ENCODE results near the gene RRP8. TPM values are rescaled to one million over a fixed set of nuclear protein-coding genes. Genes with fewer than 3 reads are reported as not detected.

The RRP8 gene
- total and polyA plus RNA-seq, 2 of the 8 experiments (the other 6 are each of a cell fraction or from before 2014, with no cell fraction given), result 4.2 to 14.9 TPM

DNA sequence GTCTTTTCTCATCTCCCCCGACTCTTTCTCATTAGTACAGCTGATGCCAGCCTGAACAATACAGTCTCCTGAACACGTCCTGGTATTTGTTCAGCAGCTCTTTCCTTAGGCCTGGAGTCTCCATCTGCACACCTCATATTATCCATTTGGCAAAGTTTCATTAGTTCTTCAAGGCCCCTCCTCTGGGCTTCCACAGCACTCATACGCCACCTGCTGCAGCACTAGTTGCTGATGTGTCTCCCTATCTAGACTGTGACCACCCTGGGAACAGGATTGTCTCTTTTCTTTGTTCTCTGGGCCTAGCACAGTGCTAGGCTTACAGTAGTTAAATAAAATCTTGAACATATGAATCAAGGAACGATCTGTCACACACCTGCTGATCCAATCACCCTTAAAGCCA, 35.0 kb upstream of the RRP8 start:
- CTCF ChIA-PET (ENCODE audit: partially characterized antibody), result interaction anchor here (1.0 to 1.6 kb wide), 4 partner anchors 9 to 109 kb away, joined by 3 to 5 read pairs (median 4); partner anchors contain the start of gene DCHS1

More for the DNA sequence above, 35.0 kb upstream of the RRP8 start:
- no peaks in the 10 kb centered on the region; a peak in 1 of 8 replicates for H3K36me3 ChIP-seq (ENCODE audit: control insufficient read depth in 2 of 4, insufficient read depth in 4 of 4, low read length in 3 of 4)
- no peaks in the 10 kb centered on the region for H3K23me2 ChIP-seq (ENCODE audit: low read depth, low read length)
- no peak overlapping the region for H4K5ac ChIP-seq (ENCODE audit: insufficient read length, low read depth, low read length)
- H3K9ac ChIP-seq (replicated peaks in 1 of 4; ENCODE audit: extremely low read depth in 1 of 4, low read depth in 3 of 4, low read length in 3 of 4), result 0 out of 7 replicates have a peak overlapping the region, but pooled peaks of 1 of the 4 experiments have one; percentile 8
- no peak overlapping the region for H2BK12ac ChIP-seq (ENCODE audit: low read depth, low read length)
- no peak overlapping the region for H2BK20ac ChIP-seq (ENCODE audit: low read length)
- H3K56ac ChIP-seq (replicated peaks; ENCODE audit: insufficient read length, low read depth, low read length), result no peak overlapping the region
- H3K9me3 ChIP-seq (ENCODE audit: insufficient read depth in 2 of 2, low read depth in 1 of 2, low read length in 1 of 2), result no peaks in the 10 kb centered on the region
- H2AFZ ChIP-seq (ENCODE audit: low read length), result no peak overlapping the region
- no peak overlapping the region for H3K4me3 ChIP-seq (ENCODE audit: extremely low read depth in 1 of 4, insufficient read depth in 2 of 4, low read depth in 3 of 4, low read length in 4 of 4)
- POLR2A ChIA-PET (ENCODE audit: partially characterized antibody), result interaction anchor here (0.6 to 1.2 kb wide), 3 partner anchors 18 to 27 kb away, joined by 3 to 4 read pairs (median 3); partner anchors contain the start of genes TAF10 and TPP1
- H2BK120ac ChIP-seq (replicated peaks; ENCODE audit: low read depth, low read length), result no peak overlapping the region
- FAIRE-seq, result no peak
- H4K8ac ChIP-seq (ENCODE audit: extremely low read depth, insufficient read depth, low read length), result no peak overlapping the region
- peak in 1 of 2 experiments; percentile 13; a peak in 1 of 4 replicates for TF ChIP-seq RAD21 (IDR thresholded peaks at IDR 0.05 in 1 of 2, conservative IDR thresholded peaks at IDR 0.05 in 1 of 2; ENCODE audit: low read depth in 2 of 2, low read length in 2 of 2)
- TF ChIP-seq, protein P1, sequence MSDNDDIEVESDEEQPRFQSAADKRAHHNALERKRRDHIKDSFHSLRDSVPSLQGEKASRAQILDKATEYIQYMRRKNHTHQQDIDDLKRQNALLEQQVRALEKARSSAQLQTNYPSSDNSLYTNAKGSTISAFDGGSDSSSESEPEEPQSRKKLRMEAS (IDR thresholded peaks at IDR 0.05), result no peak
- H3K4me1 ChIP-seq (replicated peaks in 1 of 4; ENCODE audit: control insufficient read depth in 3 of 4, insufficient read depth in 4 of 4, low read length in 3 of 4), result no peaks in the 10 kb centered on the region
- no peaks in the 10 kb centered on the region for H3K79me1 ChIP-seq (ENCODE audit: low read depth, low read length)
- H3K27me3 ChIP-seq (replicated peaks in 1 of 4; ENCODE audit: control insufficient read depth in 3 of 4, extremely low read depth in 1 of 4, insufficient read depth in 3 of 4, low read length in 3 of 4), result no peaks in the 10 kb centered on the region; a peak in 1 of 7 replicates
- no peak overlapping the region for H3K4ac ChIP-seq (replicated peaks; ENCODE audit: insufficient read length, low read depth, low read length)
- WGBS, 2 experiments (ENCODE audit: extremely low coverage in 1 of 2, insufficient coverage in 1 of 2, insufficient read length in 1 of 2, insufficient replicate concordance in 2 of 2, low coverage in 1 of 2, low lambda C conversion rate in 2 of 2, missing lambda C conversion rate in 1 of 2), result 83% methylated on average over 4 of the region's 4 CpGs; no CpG with 5 or more reads in 1 of the 2 experiments
- DNase-seq (ENCODE audit: low read depth in 1 of 2, low spot score in 2 of 2), result no peak
- H2AK5ac ChIP-seq (ENCODE audit: low read depth, low read length), result no peak overlapping the region
- H3K14ac ChIP-seq (ENCODE audit: insufficient read length), result no peak overlapping the region
- H4K91ac ChIP-seq (replicated peaks; ENCODE audit: insufficient read length, low read length), result no peak overlapping the region
- H3K18ac ChIP-seq (ENCODE audit: extremely low read depth, low read length), result no peak overlapping the region
- peaks cover 0 to 2% of the 10 kb centered on the region in 2 experiments for H4K20me1 ChIP-seq (replicated peaks in 1 of 2; ENCODE audit: control insufficient read depth in 1 of 2, insufficient read depth in 2 of 2, low read length in 2 of 2)
- no peaks in the 10 kb centered on the region for H3K79me2 ChIP-seq (ENCODE audit: control insufficient read depth in 1 of 2, insufficient read depth in 2 of 2, low read length in 2 of 2)
- no peak overlapping the region for H3K23ac ChIP-seq (ENCODE audit: insufficient read length)
- H3K4me2 ChIP-seq (ENCODE audit: insufficient read depth in 1 of 2, low read depth in 2 of 2, low read length in 2 of 2), result no peak overlapping the region
- no peak overlapping the region for H3K27ac ChIP-seq (ENCODE audit: low read depth, low read length)
- no peak overlapping the region for H2BK15ac ChIP-seq (ENCODE audit: low read length)
- no peak overlapping the region for H2BK5ac ChIP-seq (ENCODE audit: low read depth, low read length)
